ENCODE data around the gene BTD.
A peak's percentile ranks its signal among the peaks of the same experiment; 100 is the strongest.
"Not testable (repeated sequence)": the region's sequence is repeated elsewhere in the genome, so short reads cannot be mapped to it uniquely, and the experiment has no call there.

Gene BTD

GRCh38 chr3:15601399-15602145 is at the start of gene BTD, which contains the start of gene HACL1:
TSS of gene BTD (plus strand) at chr3:15601745. CDS start at chr3:15635440, 33,695 bp downstream.
TSS of gene HACL1 (minus strand) at chr3:15601569. CDS start at chr3:15601463, 106 bp downstream.
- peak; percentile 99 for DNase-seq

- DNase-seq, result no peak
These were observed 49.6 kb upstream of the BTD start for GRCh38 chr3:15551902-15552301.

- DNase-seq, result no peak
These were observed 47.8 kb upstream of the BTD start for GRCh38 chr3:15553749-15554148.

GRCh38 chr3:15556512-15556911 is 45.0 kb upstream of the BTD start:
- DNase-seq, result no peak

- DNase-seq, result peak; percentile 65
These were observed 44.0 kb upstream of the BTD start for GRCh38 chr3:15557511-15557946.

- DNase-seq, result no peak
These were observed 43.0 kb upstream of the BTD start for GRCh38 chr3:15558581-15558980.

GRCh38 chr3:15562560-15562959 is 39.0 kb upstream of the BTD start:
- no peak for DNase-seq

- DNase-seq, result no peak
These were observed 38.4 kb upstream of the BTD start for GRCh38 chr3:15563190-15563589.

GRCh38 chr3:15572138-15572537 is 29.4 kb upstream of the BTD start:
- no peak for DNase-seq

- DNase-seq, result no peak
These were observed 26.1 kb upstream of the BTD start for GRCh38 chr3:15575446-15575845.

GRCh38 chr3:15576475-15576874 is 25.1 kb upstream of the BTD start:
- no peak for DNase-seq

- DNase-seq, result no peak
These were observed 23.2 kb upstream of the BTD start for GRCh38 chr3:15578289-15578867.

GRCh38 chr3:15579051-15579450 is 22.5 kb upstream of the BTD start:
- peak; percentile 12 for DNase-seq

- DNase-seq, result no peak
These were observed 19.8 kb upstream of the BTD start for GRCh38 chr3:15581471-15582394.

- no peak for DNase-seq
These were observed 16.3 kb upstream of the BTD start for GRCh38 chr3:15585111-15585845.

- no peak for DNase-seq
These were observed 10.3 kb upstream of the BTD start for GRCh38 chr3:15591242-15591641.

GRCh38 chr3:15591928-15592327 is 9.6 kb upstream of the BTD start:
- no peak for DNase-seq

GRCh38 chr3:15592968-15593367 is 8.6 kb upstream of the BTD start:
- no peak for DNase-seq

GRCh38 chr3:15595955-15596354 is 5.6 kb upstream of the BTD start:
- no peak for DNase-seq

GRCh38 chr3:15601046-15601398 is 523 bp upstream of the BTD start:
- peak; percentile 3 for DNase-seq

GRCh38 chr3:15602146-15602536 is 596 bp downstream of the BTD start:
- no peak for DNase-seq

- not testable (repeated sequence) for DNase-seq
These were observed 1.3 kb downstream of the BTD start for GRCh38 chr3:15602816-15603215.

GRCh38 chr3:15604584-15604983 is 3.0 kb downstream of the BTD start:
- not testable (repeated sequence) for DNase-seq

All from HCEC 1CT (cell line).